IMR-90 (cell line): ENCODE data around the gene C1orf167.

Experiments
- BHLHE40 ChIP-seq: fragments of 150-350 bp; IDR thresholded peaks from 2 replicates; pipeline ENCODE4 v1.6.1; 2016; ENCODE audit warnings: mild to moderate bottlenecking, low read depth, low read length
- MAFK ChIP-seq: IDR thresholded peaks from 2 replicates; pipeline ENCODE4 v1.6.1; 2012; ENCODE audit warnings: low read depth, low read length, improper control_type of control experiment
- MXI1 ChIP-seq: IDR thresholded peaks from 2 replicates; pipeline ENCODE4 v1.6.1; 2012; ENCODE audit warnings: low read depth, mild to moderate bottlenecking, low read length, moderate library complexity, borderline replicate concordance
- POLR2A ChIP-seq: IDR thresholded peaks from 2 replicates; pipeline ENCODE4 v1.6.1; 2012; ENCODE audit warnings: mild to moderate bottlenecking, low read depth, low read length
- RAD21 ChIP-seq: IDR thresholded peaks from 2 replicates; pipeline ENCODE4 v1.6.1; 2012; ENCODE audit warnings: low read length, improper control_type of control experiment
- RFX5 ChIP-seq: IDR thresholded peaks from 2 replicates; pipeline ENCODE4 v1.8.0; 2012; ENCODE audit warnings: low read depth, mild to moderate bottlenecking, low read length, moderate library complexity
- SMC3 ChIP-seq: fragments of 150-350 bp; IDR thresholded peaks from 2 replicates; pipeline ENCODE4 v1.6.1; 2016; ENCODE audit warnings: low read depth, mild to moderate bottlenecking, antibody characterized with exemption, low read length, moderate library complexity
- TF ChIP-seq, protein P1 (sequence below): conservative IDR thresholded peaks from 2 replicates; pipeline ENCODE4 v1.5.1; 2012; ENCODE audit warnings: mild to moderate bottlenecking, low read depth, low read length, improper control_type of control experiment

DNA sequence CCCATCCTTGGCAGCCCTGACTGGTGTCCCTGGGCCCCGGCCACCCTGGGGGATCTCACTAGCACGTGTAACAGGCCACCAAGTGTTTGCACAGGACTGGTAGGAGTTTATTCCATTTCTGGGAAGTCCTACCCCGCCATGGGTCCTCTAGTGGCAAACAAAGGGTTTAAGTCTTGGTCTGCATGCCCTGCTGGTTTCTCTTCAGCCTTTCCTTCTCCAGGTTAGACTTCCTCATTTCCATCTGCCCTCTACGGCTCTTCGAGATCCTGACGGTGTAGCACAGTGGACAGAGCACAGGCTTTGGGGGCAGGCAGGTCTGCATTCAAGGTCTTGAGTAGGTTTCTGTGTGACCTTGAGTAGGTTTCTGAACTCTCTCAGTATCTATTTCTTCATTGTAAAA, 23.2 kb upstream of the C1orf167 start:
- no peak for TF ChIP-seq RAD21
- TF ChIP-seq, protein P1, sequence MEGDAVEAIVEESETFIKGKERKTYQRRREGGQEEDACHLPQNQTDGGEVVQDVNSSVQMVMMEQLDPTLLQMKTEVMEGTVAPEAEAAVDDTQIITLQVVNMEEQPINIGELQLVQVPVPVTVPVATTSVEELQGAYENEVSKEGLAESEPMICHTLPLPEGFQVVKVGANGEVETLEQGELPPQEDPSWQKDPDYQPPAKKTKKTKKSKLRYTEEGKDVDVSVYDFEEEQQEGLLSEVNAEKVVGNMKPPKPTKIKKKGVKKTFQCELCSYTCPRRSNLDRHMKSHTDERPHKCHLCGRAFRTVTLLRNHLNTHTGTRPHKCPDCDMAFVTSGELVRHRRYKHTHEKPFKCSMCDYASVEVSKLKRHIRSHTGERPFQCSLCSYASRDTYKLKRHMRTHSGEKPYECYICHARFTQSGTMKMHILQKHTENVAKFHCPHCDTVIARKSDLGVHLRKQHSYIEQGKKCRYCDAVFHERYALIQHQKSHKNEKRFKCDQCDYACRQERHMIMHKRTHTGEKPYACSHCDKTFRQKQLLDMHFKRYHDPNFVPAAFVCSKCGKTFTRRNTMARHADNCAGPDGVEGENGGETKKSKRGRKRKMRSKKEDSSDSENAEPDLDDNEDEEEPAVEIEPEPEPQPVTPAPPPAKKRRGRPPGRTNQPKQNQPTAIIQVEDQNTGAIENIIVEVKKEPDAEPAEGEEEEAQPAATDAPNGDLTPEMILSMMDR: no peak
- TF ChIP-seq POLR2A: no peak
- TF ChIP-seq RFX5: no peak
- TF ChIP-seq SMC3: no peak
- no peak for TF ChIP-seq MAFK
- no peak for TF ChIP-seq BHLHE40
- TF ChIP-seq MXI1: no peak
